Embryonic facial prominence (tissue), 1 donor: ENCODE measurements around the gene GRM2.
"Not testable (repeated sequence)": the region's sequence is repeated elsewhere in the genome, so short reads cannot be mapped to it uniquely, and the experiment has no call there.

Source experiments
- DNase-seq: peaks from one replicate; pipeline ENCODE4 v3.0.0-alpha.2; 2016; ENCODE audit errors: extremely low spot score

GRM2 gene

DNA sequence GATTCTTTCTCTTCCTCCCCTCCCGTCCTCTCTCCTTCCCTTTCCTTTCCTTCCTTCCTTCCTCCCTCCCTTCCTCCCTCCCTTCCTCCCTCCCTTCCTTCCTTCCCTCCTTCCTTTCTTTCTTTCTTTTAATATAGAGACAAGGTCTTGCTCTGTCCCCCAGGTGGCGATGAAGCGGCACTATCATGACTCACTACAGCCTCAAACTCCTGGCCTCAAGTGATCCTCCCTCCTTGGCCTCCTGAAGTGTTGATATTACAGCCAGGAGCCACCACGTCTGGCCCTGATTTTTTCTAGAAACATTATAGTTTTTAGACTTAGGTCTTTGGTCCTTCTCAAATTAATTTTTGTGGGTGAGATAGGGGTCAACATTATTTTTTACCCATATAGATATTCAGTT is 15.5 kb downstream of the GRM2 start:
- no peak for DNase-seq

DNA sequence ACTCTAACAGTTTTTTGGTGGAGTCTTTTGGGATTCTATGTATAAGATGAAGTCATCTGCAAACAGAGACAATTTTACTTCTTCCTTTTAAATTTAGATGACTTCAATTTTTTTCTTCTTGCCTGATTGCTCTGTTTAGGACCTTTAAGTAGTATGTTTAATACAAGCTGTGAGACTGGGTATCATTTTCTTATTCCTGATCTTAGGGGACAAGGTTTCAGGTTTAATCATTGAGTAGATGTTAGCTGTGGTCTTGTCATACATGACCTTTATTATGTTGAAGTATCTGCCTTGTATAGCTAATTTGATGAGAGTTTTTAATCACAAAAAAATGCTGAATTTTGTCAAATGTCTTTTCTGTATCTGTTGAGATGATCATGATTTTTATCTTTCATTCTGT is 20.6 kb downstream of the GRM2 start:
- DNase-seq: no peak

DNA sequence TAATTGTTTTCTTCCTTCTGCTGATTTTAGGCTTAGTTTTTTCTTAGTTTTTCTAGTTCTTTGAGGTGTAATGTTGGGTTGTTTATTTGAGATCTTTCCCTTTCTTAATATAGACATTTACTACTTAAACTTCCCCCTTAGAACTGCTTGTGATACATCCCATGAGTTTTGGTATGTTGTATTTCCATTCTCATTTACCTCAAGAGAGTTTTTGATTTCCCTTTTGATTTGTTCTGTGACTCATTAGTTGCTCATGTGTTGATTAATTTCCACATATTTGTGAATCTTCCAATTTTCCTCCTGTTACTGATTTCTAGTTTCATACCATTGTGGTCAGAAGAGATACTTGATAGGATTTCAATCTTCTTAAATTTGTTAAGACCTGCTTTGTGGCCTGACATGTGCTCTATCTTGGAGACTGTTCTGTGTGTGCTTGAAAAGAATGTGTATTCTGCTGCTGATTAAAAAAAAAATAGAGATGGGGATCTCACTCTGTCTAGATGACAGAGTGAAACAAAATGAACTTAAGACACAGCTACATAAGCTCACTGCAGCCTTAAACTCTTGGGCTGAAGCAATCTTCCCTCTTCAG is 22.3 kb downstream of the GRM2 start:
- no peak for DNase-seq

- no peak for DNase-seq
Measured at GRCh38 chr3:51733859-51734571, 27.1 kb downstream of the GRM2 start.

GRCh38 chr3:51734572-51734907 is 27.7 kb downstream of the GRM2 start:
- DNase-seq: no peak

DNA sequence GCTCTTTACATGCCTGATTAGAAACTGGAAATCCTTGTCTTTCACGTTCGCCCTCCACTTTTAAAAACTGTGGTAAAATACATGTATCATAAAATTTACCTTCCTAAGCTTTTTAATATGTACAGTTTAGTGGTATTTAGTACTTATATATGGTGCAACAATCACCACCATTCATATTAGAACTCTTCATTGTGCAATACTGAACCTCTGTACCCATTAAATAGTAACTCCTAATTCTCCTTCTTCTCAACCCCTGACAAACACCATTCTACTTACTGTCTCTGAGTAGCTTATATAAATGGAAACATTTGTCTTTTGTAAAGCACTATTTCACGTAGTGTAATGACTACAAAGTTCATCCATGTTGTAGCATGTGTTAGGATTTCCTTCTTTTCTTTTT is 28.2 kb downstream of the GRM2 start:
- no peak for DNase-seq

DNA sequence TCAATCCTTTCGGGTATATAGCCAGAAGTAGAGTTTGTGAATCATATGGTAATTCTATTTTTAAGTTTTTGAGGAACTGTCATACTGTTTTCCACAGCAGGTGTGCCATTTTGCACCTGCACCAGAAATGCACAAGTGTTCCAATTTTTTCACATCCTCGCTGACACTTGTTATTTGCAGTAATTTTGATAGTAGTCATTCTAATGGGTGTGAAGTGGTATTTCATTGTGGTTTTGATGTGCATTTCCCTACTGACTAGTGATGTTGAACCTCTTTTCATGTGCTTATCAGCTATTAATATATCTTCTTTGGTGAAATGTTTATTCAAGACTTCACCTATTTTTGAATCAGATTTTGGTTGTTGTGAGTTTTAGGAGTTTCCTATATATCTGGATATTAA is 29.1 kb downstream of the GRM2 start:
- no peak for DNase-seq

DNA sequence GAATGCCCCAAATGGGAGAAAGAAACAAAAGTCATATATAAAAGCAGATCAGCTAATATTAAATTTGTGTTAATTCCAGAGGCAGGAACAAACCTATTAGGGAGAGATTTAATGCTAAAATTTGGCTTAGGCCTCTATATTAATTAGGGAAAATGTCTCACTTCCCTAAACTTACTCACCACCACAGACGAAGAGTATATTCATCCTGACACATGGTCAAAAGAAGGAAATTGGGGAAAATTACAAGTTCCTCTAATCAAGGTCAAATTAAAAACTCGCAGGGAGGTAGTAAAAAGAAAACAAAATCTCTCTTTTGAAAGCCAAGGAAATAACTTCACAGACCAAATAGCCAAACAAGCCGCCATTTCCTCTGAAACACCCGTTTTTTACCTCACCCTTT is 32.2 kb downstream of the GRM2 start:
- DNase-seq: no peak

- not testable (repeated sequence) for DNase-seq
Measured at GRCh38 chr3:51742320-51742719, 35.5 kb downstream of the GRM2 start.

DNA sequence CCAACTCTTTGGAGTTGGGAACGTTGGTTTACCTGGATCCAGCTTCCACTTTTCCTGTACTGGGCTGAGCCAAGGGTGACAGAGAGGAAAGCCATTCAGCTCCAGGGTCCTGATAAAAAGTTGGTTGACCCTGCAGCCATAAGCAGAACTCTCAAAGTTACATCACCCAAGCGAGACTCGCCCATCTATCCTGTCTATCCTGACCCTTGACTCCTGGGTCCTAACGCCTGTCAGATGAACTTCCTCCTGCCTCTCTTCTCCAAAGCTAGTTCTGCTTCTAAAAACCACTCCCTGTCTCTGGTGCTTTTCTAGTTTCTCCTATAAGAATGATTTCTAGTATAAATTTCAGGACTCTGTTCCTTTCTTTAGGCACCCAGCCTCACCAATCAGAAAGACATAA is 36.1 kb downstream of the GRM2 start:
- DNase-seq: not testable (repeated sequence)

GRCh38 chr3:51747840-51748239 is 41.0 kb downstream of the GRM2 start:
- no peak for DNase-seq

DNA sequence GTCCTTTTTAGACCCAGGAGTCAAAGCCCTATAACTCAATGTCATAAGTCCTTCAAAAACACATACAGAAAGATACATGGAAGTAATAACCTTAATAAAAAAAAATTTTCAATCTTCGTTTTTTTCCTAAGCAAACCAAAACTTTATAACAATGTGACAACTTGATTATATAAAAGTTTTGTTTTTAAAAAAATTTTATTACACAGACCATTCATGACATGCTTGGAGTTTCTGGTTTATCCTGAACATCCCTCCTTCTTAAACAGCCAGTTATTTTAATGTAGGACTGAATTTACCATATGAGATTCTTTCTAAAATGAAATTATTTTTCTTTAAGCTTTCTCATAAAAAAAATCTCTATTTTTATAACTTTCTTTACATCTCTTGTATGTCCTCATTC is 41.5 kb downstream of the GRM2 start:
- DNase-seq: no peak

- no peak for DNase-seq
Measured at GRCh38 chr3:51750878-51751277, 44.0 kb downstream of the GRM2 start.

- no peak for DNase-seq
Measured at GRCh38 chr3:51751287-51751686, 44.4 kb downstream of the GRM2 start.

DNA sequence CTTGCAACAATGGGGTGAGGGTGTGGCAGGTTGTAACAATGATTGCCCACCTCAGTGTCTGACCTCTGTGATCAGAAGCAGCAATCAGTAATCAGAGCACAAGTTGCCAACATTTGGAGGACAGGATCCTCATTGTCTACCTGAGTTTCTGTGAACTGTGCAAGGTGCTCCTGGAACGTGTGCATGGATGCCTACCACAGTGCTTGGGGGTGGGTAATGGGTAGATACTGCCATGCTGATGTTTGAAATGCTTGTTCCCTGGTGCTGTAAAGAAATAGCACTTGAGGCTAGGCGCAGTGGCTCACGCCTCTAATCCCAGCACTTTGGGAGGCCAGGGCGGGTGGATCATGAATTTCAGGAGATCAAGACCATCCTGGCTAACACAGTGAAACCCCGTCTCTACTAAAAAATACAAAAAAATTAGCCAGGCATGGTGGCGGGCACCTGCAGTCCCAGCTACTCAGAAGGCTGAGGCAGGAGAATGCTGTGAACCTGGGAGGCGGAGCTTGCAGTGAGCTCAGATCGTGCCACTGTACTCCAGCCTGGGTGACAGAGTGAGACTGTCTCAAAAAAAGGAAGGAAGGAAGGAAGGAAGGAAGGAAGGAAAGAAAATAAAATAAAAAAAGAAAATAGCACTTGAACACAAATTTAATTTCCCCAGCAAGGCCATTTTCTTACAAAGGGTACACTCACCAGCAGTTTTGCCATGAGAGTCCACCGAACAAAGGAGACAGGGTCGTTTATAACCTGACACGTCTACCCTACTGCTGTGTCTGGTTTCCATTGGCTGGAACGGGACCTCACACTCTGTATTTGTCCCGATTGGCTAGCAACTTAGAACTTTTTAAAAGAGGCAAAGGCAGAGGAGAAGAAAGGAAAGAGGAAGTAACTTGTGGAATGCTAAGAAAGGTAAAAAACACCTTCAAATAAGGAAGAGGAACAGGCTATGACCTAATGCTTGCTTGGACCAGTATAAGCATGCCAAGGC is 47.2 kb downstream of the GRM2 start:
- not testable (repeated sequence) for DNase-seq

- DNase-seq: no peak
Measured at GRCh38 chr3:51759203-51759602, 52.3 kb downstream of the GRM2 start.
